ENCODE measurements around the gene C2orf15. TPM values are rescaled to one million over a fixed set of nuclear protein-coding genes. Genes with fewer than 3 reads are reported as not detected.

The C2orf15 gene
- total and polyA plus RNA-seq, 8 donors = 1.5 to 5.9 (median 2.9) TPM; not detected in 2

DNA sequence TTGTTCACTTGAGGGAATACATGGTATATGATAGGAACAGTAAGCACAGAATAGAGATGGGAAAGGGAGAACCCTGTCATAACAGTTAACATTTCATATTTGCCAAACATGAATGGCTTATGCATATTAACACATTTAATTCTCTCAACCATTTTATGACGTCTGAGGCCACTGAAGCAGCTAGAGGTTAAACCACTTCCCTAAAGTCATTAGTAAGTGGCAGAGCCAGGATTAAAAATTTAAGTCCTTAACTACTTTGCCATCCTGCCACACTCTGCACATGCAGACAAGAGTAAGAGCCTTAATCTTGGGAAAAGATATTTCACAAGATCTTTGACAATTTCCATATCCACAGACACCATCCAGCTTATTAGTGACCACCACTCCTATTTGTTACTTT, 15.4 kb downstream of the C2orf15 start:
- H3K27ac ChIP-seq = no peak overlapping the region
- intact Hi-C loops (cut with DNase I; ENCODE audit: low total_unique reads) = no loop called here
- no peaks in the 10 kb centered on the region for H3K27me3 ChIP-seq
- no peaks in the 10 kb centered on the region for H3K9me3 ChIP-seq
- DNase-seq = no peak
- WGBS, 5 donors = 66 to 79% (median 69%) methylated on average over 1 of the region's 1 CpG
- no peak for TF ChIP-seq CTCF (IDR thresholded peaks at IDR 0.05)
- no peak for TF ChIP-seq EP300 (IDR thresholded peaks at IDR 0.05)
- no peak for TF ChIP-seq POLR2A (IDR thresholded peaks at IDR 0.05)
- no peak for TF ChIP-seq POLR2AphosphoS5 (IDR thresholded peaks at IDR 0.05)
- peaks cover 14 to 37% (median 23%) of the 10 kb centered on the region in 4 donors for H3K4me1 ChIP-seq
- no peak overlapping the region for H3K4me3 ChIP-seq
- H3K36me3 ChIP-seq = peaks cover 0 to 36% (median 33%) of the 10 kb centered on the region in 4 donors

DNA sequence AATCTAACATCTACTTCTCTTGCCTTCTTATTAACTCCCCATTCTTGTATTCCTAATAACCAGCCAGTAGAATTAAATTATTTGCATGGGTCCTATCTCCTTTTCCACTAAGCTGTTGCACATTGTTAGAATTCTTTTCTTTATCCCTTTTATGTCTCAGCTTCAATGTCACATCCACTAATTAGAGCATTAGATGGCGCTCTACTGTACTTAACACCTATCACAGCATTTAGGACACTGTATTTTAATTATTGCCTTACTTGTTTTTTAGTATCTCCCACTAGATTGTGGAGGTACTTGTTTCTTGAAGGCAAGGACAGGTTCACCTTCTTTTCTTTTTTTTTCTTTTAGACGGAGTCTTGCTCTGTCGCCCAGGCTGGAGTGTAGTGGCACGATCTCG, 17.1 kb downstream of the C2orf15 start:
- WGBS, 5 donors = 93 to 100% (median 96%) methylated on average over 5 of the region's 5 CpGs
- H3K36me3 ChIP-seq = peaks cover 0 to 52% (median 46%) of the 10 kb centered on the region in 4 donors
- DNase-seq = no peak
- H3K27ac ChIP-seq = no peak overlapping the region
- TF ChIP-seq EP300 (IDR thresholded peaks at IDR 0.05) = no peak
- TF ChIP-seq POLR2AphosphoS5 (IDR thresholded peaks at IDR 0.05) = no peak
- TF ChIP-seq POLR2A (IDR thresholded peaks at IDR 0.05) = no peak
- no peak for TF ChIP-seq CTCF (IDR thresholded peaks at IDR 0.05)
- peaks cover 14 to 29% (median 20%) of the 10 kb centered on the region in 4 donors for H3K4me1 ChIP-seq
- no peaks in the 10 kb centered on the region for H3K9me3 ChIP-seq
- H3K4me3 ChIP-seq = no peak overlapping the region
- intact Hi-C loops (cut with DNase I; ENCODE audit: low total_unique reads) = no loop called here
- H3K27me3 ChIP-seq = no peaks in the 10 kb centered on the region

GRCh38 chr2:99159594-99159993, 18.1 kb downstream of the C2orf15 start:
- intact Hi-C loops (cut with DNase I; ENCODE audit: low total_unique reads) = no loop called here
- TF ChIP-seq POLR2AphosphoS5 (IDR thresholded peaks at IDR 0.05) = no peak
- TF ChIP-seq POLR2A (IDR thresholded peaks at IDR 0.05) = no peak
- no peak for TF ChIP-seq EP300 (IDR thresholded peaks at IDR 0.05)
- TF ChIP-seq CTCF (IDR thresholded peaks at IDR 0.05) = no peak
- WGBS, 5 donors = 80 to 88% (median 84%) methylated on average over 4 of the region's 4 CpGs
- H3K9me3 ChIP-seq = no peaks in the 10 kb centered on the region
- H3K27me3 ChIP-seq = no peaks in the 10 kb centered on the region
- DNase-seq = no peak
- no peak overlapping the region for H3K4me3 ChIP-seq
- peaks cover 0 to 62% (median 54%) of the 10 kb centered on the region in 4 donors for H3K36me3 ChIP-seq
- peaks cover 7 to 20% (median 12%) of the 10 kb centered on the region in 4 donors for H3K4me1 ChIP-seq
- no peak overlapping the region for H3K27ac ChIP-seq

GRCh38 chr2:99166218-99166617, 24.7 kb downstream of the C2orf15 start:
- H3K36me3 ChIP-seq = peaks cover 15 to 93% (median 85%) of the 10 kb centered on the region in 4 donors
- intact Hi-C loops (cut with DNase I; ENCODE audit: low total_unique reads) = no loop called here
- 75 to 84% (median 82%) methylated on average over 5 of the region's 5 CpGs for WGBS, 5 donors

More at GRCh38 chr2:99166218-99166617, 24.7 kb downstream of the C2orf15 start:
- TF ChIP-seq POLR2A (IDR thresholded peaks at IDR 0.05) = no peak
- no peak for TF ChIP-seq CTCF (IDR thresholded peaks at IDR 0.05)
- TF ChIP-seq EP300 (IDR thresholded peaks at IDR 0.05) = no peak
- no peak for TF ChIP-seq POLR2AphosphoS5 (IDR thresholded peaks at IDR 0.05)
- no peak for DNase-seq
- no peaks in the 10 kb centered on the region for H3K9me3 ChIP-seq
- H3K4me1 ChIP-seq = no peaks in the 10 kb centered on the region
- no peak overlapping the region for H3K4me3 ChIP-seq
- H3K27me3 ChIP-seq = no peaks in the 10 kb centered on the region
- H3K27ac ChIP-seq = no peak overlapping the region

Data from stomach (tissue), 9 donors.